Keratinocyte (primary cell): Measurements from ENCODE around the gene ELFN2. TPM values are rescaled to one million over a fixed set of nuclear protein-coding genes. Genes with fewer than 3 reads are reported as not detected.

Source experiments
- DNase-seq: peaks from one replicate; pipeline ENCODE4 v3.0.0-alpha.2; 2011; ENCODE audit warnings: low read depth, missing footprints, low spot score
- FAIRE-seq: peaks from 2 replicates; lab custom pipeline; 2011; peaks lifted over from hg19 to GRCh38; lab: Jason Lieb, UNC
- H2AFZ ChIP-seq: 2 replicates; pipeline ENCODE4 v1.6.0; 2012; ENCODE audit warnings: low read length, control low read depth, inconsistent platforms; ENCODE audit not compliant: control insufficient read depth
- H3K27ac ChIP-seq: 2 replicates; pipeline ENCODE4 v1.5.1; 2011; ENCODE audit warnings: low read length; ENCODE audit not compliant: control insufficient read depth, insufficient read depth
- H3K27me3 ChIP-seq: 3 replicates; pipeline ENCODE4 v1.6.0; 2011; ENCODE audit warnings: low read length; ENCODE audit not compliant: control insufficient read depth, insufficient read depth; ENCODE audit errors: extremely low read depth
- H3K36me3 ChIP-seq, 2 experiments: 2 replicates in 1 of 2; 3 replicates in 1 of 2; pipeline ENCODE4 v1.5.1; 2011; ENCODE audit warnings: low read length in 2 of 2, mild to moderate bottlenecking in 1 of 2; ENCODE audit not compliant: control insufficient read depth in 2 of 2, insufficient read depth in 2 of 2; ENCODE audit errors: extremely low read depth in 1 of 2
- H3K4me1 ChIP-seq: 3 replicates; pipeline ENCODE4 v1.5.1; 2011; ENCODE audit warnings: low read length; ENCODE audit not compliant: control insufficient read depth, insufficient read depth; ENCODE audit errors: extremely low read depth
- H3K4me2 ChIP-seq: 3 replicates; pipeline ENCODE4 v1.6.0; 2011; ENCODE audit warnings: low read depth, low read length; ENCODE audit not compliant: control insufficient read depth, insufficient read depth; ENCODE audit errors: extremely low read depth
- H3K4me3 ChIP-seq, 3 experiments: fragments of 200-600 bp in 1 of 3; sonication (generic) in 1 of 3; 2 replicates in 2 of 3; 3 replicates in 1 of 3; pipeline ENCODE4 v1.5.1; 2011 to 2016; ENCODE audit warnings: low read length in 3 of 3, mild to moderate bottlenecking in 3 of 3, control low read depth in 2 of 3, inconsistent platforms in 1 of 3, low read depth in 1 of 3, mixed read lengths in 1 of 3, mixed run types in 1 of 3, moderate library complexity in 1 of 3; ENCODE audit not compliant: control insufficient read depth in 2 of 3, insufficient read depth in 2 of 3; ENCODE audit errors: extremely low read depth in 1 of 3
- H3K79me2 ChIP-seq: 2 replicates; pipeline ENCODE4 v1.6.0; 2012; ENCODE audit warnings: low read length; ENCODE audit not compliant: control insufficient read depth, insufficient read depth
- H3K9ac ChIP-seq: 3 replicates; pipeline ENCODE4 v1.6.0; 2011; ENCODE audit warnings: low read length; ENCODE audit not compliant: control insufficient read depth, insufficient read depth; ENCODE audit errors: extremely low read depth
- H3K9me1 ChIP-seq: 3 replicates; pipeline ENCODE4 v1.6.0; 2011; ENCODE audit warnings: low read length; ENCODE audit not compliant: control insufficient read depth, insufficient read depth; ENCODE audit errors: extremely low read depth
- H3K9me3 ChIP-seq: 2 replicates; pipeline ENCODE4 v1.5.1; 2012; ENCODE audit warnings: low read depth, low read length; ENCODE audit not compliant: control insufficient read depth
- H4K20me1 ChIP-seq: 3 replicates; pipeline ENCODE4 v1.6.0; 2011; ENCODE audit warnings: low read length; ENCODE audit not compliant: control insufficient read depth, insufficient read depth; ENCODE audit errors: extremely low read depth
- EZH2 ChIP-seq: IDR thresholded peaks from one replicate; pipeline ENCODE4 v1.6.1; 2012; ENCODE audit warnings: inconsistent platforms, mild to moderate bottlenecking, low read length, moderate library complexity
- dilution Hi-C: fragments of 300-500 bp; cut with MboI; formaldehyde crosslinking; loops from one replicate; pipeline ENCODE4 v1.7.0; 2020; ENCODE audit warnings: low sequenced_read_pairs; ENCODE audit not compliant: extremely low pct_ligation_motif_present
- polyA plus RNA-seq, 5 experiments: library from polyadenylated mRNA; depleted of rRNA in 3 of 5; stranded (reverse) in 3 of 5; stranded (forward) in 1 of 5; unstranded in 1 of 5; fragments of >200 nt; gene quantifications; 1 replicate in 1 of 5; 2 replicates in 3 of 5; 3 replicates in 1 of 5; pipeline versions ENCODE4 v1.2.1 to v1.2.3, GENCODE V29; 2011 to 2012; ENCODE audit warnings: missing spikeins in 2 of 5, low read depth in 1 of 5, low replicate concordance in 1 of 5
- TF ChIP-seq, protein P1 (sequence below), 3 experiments: IDR thresholded peaks in 1 of 3; conservative IDR thresholded peaks in 1 of 3; optimal IDR thresholded peaks in 1 of 3; 2 replicates in 2 of 3; 3 replicates in 1 of 3; pipeline versions ENCODE3 to v1.5.1; 2011; ENCODE audit warnings: low read length in 3 of 3, mild to moderate bottlenecking in 3 of 3, moderate library complexity in 2 of 3, control low read depth in 1 of 3, inconsistent platforms in 1 of 3; ENCODE audit not compliant: insufficient read depth in 2 of 3; ENCODE audit errors: extremely low read depth in 1 of 3

Gene ELFN2
- polyA plus RNA-seq, 1 donor (not counting 4 experiments of a cell fraction or from before 2014, with no cell fraction given): 0.13 TPM

DNA sequence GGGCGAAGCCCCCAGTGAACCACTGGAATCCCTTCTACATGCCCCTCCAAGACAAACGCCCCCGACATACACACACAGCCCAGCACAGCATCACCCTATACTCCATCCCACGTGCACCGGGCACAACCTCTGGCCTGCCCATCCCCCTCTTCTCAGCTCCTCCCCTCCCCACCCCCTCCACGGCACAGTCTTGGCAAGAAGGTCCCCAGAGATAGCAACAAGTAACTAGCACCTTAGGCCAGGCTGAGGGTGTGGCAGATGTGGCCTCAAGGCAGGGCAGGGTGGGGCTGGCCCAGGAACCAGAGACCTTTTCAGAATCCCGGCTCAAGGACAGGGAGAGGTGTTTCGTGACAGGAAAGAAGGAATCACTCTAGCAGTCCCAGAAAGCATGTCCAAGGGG is 90.7 kb downstream of the ELFN2 start:
- Histone ChIP-seq H3K27ac (no peak overlapping the region), H3K27me3 (peaks cover 42% of the 10 kb centered on the region), H3K4me2 (no peak overlapping the region), H3K9me3 (no peaks in the 10 kb centered on the region), H3K9ac (no peak overlapping the region), H3K4me1 (peaks cover 12% of the 10 kb centered on the region), H2AFZ (no peak overlapping the region), H4K20me1 (no peaks in the 10 kb centered on the region), H3K9me1 (no peaks in the 10 kb centered on the region), H3K79me2 (no peaks in the 10 kb centered on the region), H3K4me3 (no peak overlapping the region), H3K36me3 (no peaks in the 10 kb centered on the region)
- dilution Hi-C loops: no loop called here
- FAIRE-seq (no peak), DNase-seq (no peak)
- TF ChIP-seq, protein P1, sequence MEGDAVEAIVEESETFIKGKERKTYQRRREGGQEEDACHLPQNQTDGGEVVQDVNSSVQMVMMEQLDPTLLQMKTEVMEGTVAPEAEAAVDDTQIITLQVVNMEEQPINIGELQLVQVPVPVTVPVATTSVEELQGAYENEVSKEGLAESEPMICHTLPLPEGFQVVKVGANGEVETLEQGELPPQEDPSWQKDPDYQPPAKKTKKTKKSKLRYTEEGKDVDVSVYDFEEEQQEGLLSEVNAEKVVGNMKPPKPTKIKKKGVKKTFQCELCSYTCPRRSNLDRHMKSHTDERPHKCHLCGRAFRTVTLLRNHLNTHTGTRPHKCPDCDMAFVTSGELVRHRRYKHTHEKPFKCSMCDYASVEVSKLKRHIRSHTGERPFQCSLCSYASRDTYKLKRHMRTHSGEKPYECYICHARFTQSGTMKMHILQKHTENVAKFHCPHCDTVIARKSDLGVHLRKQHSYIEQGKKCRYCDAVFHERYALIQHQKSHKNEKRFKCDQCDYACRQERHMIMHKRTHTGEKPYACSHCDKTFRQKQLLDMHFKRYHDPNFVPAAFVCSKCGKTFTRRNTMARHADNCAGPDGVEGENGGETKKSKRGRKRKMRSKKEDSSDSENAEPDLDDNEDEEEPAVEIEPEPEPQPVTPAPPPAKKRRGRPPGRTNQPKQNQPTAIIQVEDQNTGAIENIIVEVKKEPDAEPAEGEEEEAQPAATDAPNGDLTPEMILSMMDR (optimal IDR thresholded peaks at IDR 0.05 in 1 of 3, IDR thresholded peaks at IDR 0.05 in 1 of 3, conservative IDR thresholded peaks at IDR 0.05 in 1 of 3; ENCODE audit: extremely low read depth in 1 of 3, insufficient read depth in 2 of 3, low read length in 3 of 3): no peak
- no peak for TF ChIP-seq EZH2

DNA sequence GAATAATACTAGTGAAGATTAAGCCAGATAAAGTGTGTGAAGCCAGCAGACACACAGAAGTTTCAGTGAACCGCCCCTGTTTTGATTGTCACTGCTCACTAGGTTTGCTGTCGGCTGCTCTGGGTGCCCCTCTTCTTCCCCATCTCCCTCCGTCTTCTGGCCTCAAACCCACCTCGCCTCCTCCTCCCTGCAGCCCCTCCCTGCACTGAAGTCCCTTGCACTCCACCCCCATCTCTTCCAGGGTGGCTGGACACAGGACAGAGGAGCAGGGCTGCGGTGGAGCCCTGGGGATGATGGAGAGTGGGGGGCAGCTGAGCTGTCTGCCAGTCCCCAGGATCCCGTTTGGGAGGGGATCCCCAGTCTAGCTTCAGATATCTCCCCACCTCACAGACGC is 91.5 kb downstream of the ELFN2 start:
- Histone ChIP-seq H3K27ac (no peak overlapping the region), H4K20me1 (no peaks in the 10 kb centered on the region), H3K27me3 (peaks cover 35% of the 10 kb centered on the region), H3K79me2 (no peaks in the 10 kb centered on the region), H3K36me3 (no peaks in the 10 kb centered on the region), H2AFZ (no peak overlapping the region), H3K4me2 (no peak overlapping the region), H3K9me1 (no peaks in the 10 kb centered on the region), H3K4me1 (peaks cover 19% of the 10 kb centered on the region), H3K4me3 (no peak overlapping the region), H3K9ac (no peak overlapping the region), H3K9me3 (no peaks in the 10 kb centered on the region)
- DNase-seq (no peak), FAIRE-seq (no peak)
- no peak for TF ChIP-seq EZH2
- TF ChIP-seq, protein P1 (optimal IDR thresholded peaks at IDR 0.05 in 1 of 3, IDR thresholded peaks at IDR 0.05 in 1 of 3, conservative IDR thresholded peaks at IDR 0.05 in 1 of 3; ENCODE audit: extremely low read depth in 1 of 3, insufficient read depth in 2 of 3, low read length in 3 of 3): no peak
- dilution Hi-C loops: no loop called here
